Iris pigment epithelial cell (primary cell): Measurements from ENCODE around the gene WASF2.
"Not testable (repeated sequence)": the region's sequence is repeated elsewhere in the genome, so short reads cannot be mapped to it uniquely, and the experiment has no call there.

ENCODE experiments used
- DNase-seq: peaks from one replicate; pipeline ENCODE4 v3.0.0-alpha.2; 2011; ENCODE audit warnings: low read depth

WASF2 gene

DNA sequence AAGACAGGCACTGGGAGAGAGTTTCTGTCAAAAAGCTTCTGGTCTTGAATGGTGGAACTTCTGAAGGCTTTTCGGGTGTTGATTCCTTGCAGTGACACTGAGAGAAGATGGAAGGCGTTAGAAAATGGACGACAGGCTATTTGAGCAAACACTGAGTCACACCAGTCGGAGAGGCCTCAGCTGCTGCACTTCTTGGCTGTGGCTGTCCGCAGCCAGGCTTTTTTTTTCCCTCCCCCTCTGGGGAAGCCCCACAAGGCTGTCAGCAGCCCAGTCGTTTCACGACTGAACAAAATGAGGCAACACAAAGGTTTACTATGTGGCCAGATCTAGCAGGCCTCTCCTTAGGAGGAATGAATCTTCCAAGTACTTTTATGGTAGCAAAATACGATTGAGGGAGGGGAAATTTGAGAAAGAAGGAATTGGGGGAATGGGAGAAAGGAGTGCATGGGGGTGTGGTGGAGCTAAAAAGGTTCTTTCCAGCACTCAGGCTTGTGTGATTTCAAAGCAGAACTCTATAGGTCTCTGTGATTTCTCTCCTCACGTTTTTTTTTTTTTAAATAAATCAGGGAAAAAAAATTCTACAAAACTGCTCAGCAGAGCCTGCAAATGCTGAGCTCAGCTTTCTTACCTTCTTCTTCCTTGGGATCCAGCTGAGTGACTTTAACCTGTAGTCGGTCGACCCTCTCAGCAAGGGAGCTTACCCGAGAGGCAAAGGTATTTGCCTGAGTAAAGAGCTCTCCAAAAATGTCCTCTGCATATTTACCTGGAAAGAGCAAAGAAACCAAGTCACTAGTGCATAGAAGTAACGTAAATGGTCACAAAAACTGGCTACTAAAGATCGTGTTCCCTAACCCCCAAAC, 71.4 kb downstream of the WASF2 start:
- peak; percentile 97 for DNase-seq

DNA sequence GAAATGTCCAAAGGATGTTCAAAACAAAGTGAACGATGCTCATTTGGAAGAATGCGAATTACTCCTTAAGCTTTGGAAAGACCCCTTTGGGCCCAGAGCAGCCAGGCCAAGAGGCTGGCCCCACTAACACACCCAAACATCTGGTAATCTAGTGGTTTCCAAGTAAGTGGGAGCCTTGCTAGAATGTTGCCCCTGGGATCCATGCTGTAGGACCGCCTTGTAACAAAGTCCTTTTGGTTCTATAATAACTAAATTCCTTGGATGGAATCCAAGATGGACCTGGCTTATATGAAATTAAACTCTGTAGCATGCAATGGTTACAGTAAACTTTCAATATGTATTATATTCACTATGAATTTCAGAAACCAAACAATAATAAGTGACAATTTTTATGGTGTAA, 72.3 kb downstream of the WASF2 start:
- DNase-seq: no peak

DNA sequence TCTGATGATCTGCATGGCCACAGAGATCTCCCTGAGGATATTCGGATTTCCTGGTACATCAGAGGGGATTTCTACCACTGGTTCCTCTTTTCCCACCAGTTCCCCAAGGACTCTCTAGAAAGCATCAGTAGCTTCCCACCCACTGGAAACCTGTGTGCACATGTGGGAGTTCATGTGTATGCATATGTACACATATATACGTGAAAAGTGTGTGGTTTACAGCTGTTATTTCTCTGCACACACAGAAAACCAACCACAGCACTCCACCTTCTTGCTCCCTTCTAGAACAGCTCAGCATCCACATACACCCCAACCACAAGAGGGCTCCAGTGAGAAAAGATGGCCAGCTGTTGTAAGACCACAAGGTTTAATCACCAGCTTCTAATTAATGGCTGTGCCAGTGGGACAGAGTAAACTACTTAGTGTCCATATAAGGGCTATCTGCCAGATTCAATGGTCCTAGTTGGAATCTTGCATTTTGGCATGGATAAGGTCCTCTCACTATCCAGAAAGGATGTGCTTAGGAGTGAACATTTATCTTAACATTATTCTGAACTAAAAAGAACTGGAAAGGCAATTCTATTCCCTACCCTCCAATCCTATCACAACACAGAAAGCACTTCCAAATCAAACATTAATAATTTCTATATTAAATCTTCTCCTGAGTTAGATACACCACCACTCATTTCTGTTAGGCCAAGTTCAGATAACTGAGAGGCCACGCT, 73.4 kb downstream of the WASF2 start:
- DNase-seq: peak; percentile 70

DNA sequence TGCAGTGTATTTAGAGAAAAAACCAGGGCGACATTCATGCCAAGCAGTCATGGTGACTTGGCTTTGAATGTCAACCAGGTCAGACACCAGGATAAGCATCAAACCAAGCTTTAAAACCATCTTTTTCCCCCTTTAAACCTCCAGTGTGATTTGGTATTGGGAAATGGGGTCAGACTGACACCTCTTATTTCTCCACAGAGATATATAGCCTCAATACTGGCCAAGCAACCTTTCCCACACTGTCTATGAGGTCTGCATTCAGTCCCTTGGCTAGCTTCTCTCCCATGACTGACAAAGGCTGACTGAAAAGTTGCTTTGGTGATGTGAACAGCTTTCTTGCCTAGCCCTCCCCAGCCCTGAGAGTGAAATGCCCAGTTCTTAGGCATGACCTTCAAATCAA, 75.9 kb downstream of the WASF2 start:
- no peak for DNase-seq

DNA sequence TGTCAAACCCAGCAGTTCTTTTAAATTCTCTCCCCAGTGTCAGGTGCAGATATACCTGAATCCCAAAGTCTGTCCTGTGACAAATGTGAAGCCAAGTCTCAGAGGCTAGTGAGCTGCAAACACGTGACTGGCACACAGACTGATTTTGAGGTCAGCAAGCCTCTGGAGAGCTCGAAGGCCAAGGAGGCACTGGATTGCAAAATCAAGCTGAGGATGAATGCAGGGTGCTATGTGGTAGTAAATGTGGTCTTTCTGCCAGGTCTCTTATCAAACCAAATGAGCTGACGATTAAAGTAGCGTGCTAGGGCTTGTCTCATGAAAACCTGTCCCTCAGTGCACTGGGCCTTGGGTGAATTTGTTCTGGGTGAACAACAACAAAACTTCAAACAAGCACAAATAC, 77.0 kb downstream of the WASF2 start:
- no peak for DNase-seq

- DNase-seq: no peak
These were observed 77.5 kb downstream of the WASF2 start for GRCh38 chr1:27412502-27412901.

- DNase-seq: no peak
These were observed 79.3 kb downstream of the WASF2 start for GRCh38 chr1:27410709-27411108.

DNA sequence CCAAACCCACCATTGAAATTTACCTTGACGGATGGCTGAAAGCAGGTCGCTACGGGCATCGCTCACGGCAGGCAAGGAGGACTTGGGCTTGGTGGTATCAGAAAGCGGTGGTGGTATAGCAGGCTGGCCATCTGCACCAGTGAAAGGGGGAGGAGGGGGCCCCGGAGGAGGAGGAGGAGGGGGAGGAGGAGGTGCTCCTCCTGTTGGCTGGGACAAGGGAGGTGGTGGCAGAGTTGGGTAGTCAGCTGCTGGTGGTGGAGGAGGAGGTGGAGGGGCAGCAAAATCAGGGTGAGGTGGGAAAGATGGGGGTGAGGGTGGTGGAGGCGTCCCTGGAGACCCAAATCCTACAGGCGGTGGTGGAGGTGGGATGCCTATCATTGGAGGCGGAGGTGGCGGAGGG, 80.3 kb downstream of the WASF2 start:
- DNase-seq: no peak

GRCh38 chr1:27408151-27408550, 81.8 kb downstream of the WASF2 start:
- DNase-seq: no peak

DNA sequence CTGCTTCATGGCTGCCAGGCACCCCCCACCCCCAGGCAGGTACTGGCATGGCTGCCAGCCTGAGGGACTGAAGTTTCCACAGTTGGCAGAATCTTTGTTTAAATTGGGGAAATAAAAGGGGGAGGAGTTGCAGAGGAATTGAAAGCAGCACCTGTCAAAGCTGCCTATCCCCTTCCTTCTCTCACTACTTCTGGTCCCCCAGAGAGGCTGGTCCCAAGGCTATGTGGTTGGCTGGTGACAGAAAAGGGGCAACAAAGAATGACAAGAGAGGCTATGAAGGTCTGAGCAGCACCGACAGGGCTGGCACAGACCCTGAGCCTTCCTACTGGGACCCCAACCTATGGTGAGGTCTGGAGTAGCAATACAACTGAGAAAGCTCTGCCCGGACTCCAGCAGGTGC, 83.2 kb downstream of the WASF2 start:
- DNase-seq: not testable (repeated sequence)

DNA sequence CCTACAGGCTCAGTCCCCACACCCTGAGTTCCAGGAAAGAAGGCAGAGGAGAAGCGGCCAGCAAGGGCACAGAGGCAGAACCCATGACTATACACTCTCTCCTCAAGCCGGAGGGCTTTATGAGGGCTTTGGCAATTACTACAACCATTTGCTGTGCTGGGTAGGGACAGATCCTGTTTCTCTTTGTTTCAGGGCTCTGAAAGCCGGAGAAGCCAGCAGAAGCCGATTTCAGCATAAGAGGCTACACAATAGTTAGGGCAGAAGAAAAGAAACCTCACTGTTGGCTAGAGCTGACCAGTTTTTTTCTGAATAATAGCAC, 83.6 kb downstream of the WASF2 start:
- DNase-seq: no peak

DNA sequence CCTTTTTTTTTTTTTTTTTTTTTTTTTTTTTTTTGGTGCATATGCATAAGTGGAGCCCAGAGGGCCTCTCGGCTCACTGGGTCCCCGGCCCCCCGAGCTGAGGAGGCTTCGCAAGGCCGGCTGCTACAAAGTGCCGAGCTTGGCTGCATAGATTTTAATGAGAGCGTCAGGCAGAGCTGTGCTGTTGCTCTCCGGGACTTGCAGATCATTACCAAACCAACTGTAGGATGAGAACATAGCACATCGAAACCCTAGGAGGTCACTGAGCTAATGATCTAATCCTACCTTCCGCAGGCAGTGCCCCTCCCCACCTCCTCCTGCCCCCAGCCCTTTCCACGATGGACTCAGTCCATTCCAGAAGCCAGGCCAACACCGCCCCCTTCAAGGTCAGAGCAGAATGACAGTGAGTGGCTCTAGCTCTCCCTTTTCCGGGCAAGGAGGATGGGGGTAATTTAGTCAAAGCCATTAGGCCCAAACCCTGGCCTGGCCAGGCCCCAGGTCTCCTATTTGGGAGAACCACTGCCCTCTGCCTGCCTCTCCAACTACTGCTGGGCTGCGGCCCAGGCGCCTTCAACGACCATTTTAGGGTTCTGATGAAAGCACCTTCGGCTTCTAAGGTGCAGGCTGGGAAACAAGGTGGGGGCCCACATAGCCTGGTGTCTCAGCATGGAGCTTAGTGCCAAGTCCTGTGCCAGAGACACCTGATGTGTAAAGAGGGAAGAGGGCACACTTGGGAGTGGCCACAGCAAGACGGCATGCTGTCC, 84.2 kb downstream of the WASF2 start:
- not testable (repeated sequence) for DNase-seq

GRCh38 chr1:27405074-27405473, 84.9 kb downstream of the WASF2 start:
- DNase-seq: peak; percentile 57

- DNase-seq: no peak
These were observed 86.0 kb downstream of the WASF2 start for GRCh38 chr1:27403931-27404330.

- DNase-seq: peak; percentile 28
These were observed 86.8 kb downstream of the WASF2 start for GRCh38 chr1:27403065-27403726.

GRCh38 chr1:27402349-27402754, 87.6 kb downstream of the WASF2 start:
- DNase-seq: peak; percentile 61

DNA sequence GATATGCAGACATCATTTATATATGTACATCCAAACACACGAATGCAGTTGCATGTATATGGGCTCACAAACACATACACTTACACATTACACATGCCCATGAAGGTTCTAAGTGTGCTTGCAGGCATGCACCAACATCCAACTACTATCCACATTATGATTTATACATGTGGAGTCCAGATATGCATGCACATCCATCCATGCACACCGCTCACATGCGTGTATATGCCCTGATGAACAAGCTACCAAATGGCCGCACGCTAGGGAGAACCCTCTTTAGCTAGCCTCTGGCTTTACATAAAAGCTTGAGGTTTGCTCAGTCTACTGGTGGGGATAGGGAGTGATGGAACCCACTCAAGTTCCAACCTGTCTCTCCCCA, 89.0 kb downstream of the WASF2 start:
- no peak for DNase-seq

- DNase-seq: no peak
These were observed 89.6 kb downstream of the WASF2 start for GRCh38 chr1:27400082-27400962.

DNA sequence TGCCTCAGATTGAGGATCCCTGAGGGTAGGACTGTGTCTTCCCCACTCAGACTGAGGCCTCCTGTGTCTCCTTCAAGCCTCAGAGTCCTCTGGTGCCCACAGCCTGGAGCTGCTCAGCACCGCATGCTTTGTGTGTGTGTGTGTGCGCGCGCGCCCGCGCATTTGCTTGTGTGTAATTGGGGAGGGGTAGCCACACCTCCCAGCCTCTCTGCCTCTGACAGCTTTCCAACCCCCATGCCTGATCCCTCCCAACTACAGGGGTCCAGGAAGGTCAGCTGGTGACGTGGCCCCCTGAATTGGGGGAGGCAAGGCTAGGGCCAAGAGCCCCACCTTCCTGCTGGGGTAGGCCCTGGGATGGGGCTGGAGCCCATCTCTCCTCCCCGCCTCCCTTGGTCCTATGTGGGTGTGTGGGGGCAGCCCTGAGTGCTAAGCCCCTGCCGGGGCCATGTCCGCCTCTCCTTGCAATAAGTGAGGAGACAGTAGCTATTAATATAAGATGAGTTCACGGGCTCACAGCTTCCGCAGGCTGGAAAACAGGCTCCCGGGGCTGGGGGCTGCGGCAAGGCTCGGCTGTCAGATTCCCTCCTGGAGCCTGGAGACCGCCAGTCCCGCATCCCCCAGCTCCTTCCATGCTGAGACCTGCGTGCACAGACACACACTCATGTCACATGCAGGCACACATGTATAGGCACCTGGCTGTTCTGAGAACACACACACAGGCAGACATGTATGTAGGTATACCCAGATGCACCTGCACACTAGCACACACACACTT, 90.5 kb downstream of the WASF2 start:
- no peak for DNase-seq

- no peak for DNase-seq
These were observed 91.4 kb downstream of the WASF2 start for GRCh38 chr1:27398405-27399149.
